Cardiac muscle cell (in vitro differentiated cells and primary cell): Measurements from ENCODE around the gene TRIM38. TPM values are rescaled to one million over a fixed set of nuclear protein-coding genes. Genes with fewer than 3 reads are reported as not detected.
"Not testable (repeated sequence)": the region's sequence is repeated elsewhere in the genome, so short reads cannot be mapped to it uniquely, and the experiment has no call there.

Experiments
- DNase-seq, 2 donors: peaks; one replicate each; pipeline versions ENCODE4 v3.0.0 to v3.0.0-alpha.2; 2010 to 2017; ENCODE audit warnings: low read depth in 1 of 2, low spot score in 1 of 2
- H3K27ac ChIP-seq: fragments of 200-600 bp; sonication (generic); 2 replicates; pipeline ENCODE4 v1.5.1; 2016
- H3K27me3 ChIP-seq: fragments of 200-600 bp; sonication (generic); 2 replicates; pipeline ENCODE4 v1.6.0; 2016; ENCODE audit warnings: control low read depth
- H3K36me3 ChIP-seq: fragments of 200-600 bp; sonication (generic); 2 replicates; pipeline ENCODE4 v1.5.1; 2016; ENCODE audit warnings: control low read depth
- H3K4me1 ChIP-seq: fragments of 200-600 bp; sonication (generic); 2 replicates; pipeline ENCODE4 v1.8.1; 2017; ENCODE audit warnings: low read depth, mild to moderate bottlenecking, mixed run types
- H3K4me3 ChIP-seq: fragments of 200-600 bp; sonication (generic); 2 replicates; pipeline ENCODE4 v1.5.1; 2016; ENCODE audit warnings: mild to moderate bottlenecking
- H3K9me3 ChIP-seq: fragments of 200-600 bp; sonication (generic); 2 replicates; pipeline ENCODE4 v1.5.1; 2017; ENCODE audit warnings: low read depth, mild to moderate bottlenecking, control low read depth
- polyA plus RNA-seq: library from polyadenylated mRNA; unstranded; fragments of >200 nt; fragmentation: Nextera tagmentation; extraction: Ambion mirVana; gene quantifications from 2 replicates; pipeline ENCODE4 v1.2.1, GENCODE V29; 2016
- total RNA-seq: library from RNA; depleted of rRNA; stranded (reverse); fragments of >200 nt; gene quantifications from 2 replicates; pipeline ENCODE4 v1.2.3, GENCODE V29; 2016
- TF ChIP-seq, protein P1 (sequence below): IDR thresholded peaks from 2 replicates; pipeline ENCODE4 v1.5.1; 2012; ENCODE audit warnings: low read depth, mild to moderate bottlenecking, low read length

The TRIM38 gene
- total and polyA plus RNA-seq, 2 experiments from 2014 or later, result 0.05 to 0.12 TPM

DNA sequence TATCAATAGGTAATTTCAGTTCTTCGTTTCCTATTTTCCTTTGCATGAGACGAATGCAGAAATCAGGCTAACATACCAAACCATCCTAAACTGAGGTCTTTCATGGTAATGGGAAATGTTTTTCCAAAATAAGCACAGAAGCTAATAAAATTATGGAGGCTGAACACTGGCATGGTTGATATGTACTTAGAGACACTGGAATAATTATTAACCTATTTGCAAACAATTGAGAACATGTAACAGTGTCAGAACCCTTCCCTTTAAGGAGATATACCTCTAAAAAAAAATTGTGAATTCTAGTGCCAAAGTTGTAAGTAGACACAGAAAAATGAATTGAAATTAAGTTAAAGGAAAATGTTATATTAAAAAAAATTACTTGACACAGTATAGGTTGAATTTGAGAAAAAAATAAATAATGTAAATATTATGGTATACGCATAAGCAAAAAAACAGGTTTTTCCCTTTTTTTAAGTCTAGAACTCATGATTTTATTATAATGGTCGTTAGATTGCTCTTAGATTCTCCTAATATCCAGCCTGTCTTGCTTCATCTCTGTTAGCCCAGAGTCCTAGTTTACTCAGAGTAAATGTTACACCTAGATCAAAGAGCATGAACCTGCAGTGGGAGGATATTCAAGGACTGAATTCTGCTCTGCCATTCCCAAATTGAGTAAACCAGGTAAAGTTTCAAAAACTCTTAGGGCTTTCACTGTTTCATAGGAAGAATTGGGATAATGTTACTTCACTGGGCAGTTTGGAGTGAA lies 33.9 kb upstream of the TRIM38 start:
- TF ChIP-seq, protein P1, sequence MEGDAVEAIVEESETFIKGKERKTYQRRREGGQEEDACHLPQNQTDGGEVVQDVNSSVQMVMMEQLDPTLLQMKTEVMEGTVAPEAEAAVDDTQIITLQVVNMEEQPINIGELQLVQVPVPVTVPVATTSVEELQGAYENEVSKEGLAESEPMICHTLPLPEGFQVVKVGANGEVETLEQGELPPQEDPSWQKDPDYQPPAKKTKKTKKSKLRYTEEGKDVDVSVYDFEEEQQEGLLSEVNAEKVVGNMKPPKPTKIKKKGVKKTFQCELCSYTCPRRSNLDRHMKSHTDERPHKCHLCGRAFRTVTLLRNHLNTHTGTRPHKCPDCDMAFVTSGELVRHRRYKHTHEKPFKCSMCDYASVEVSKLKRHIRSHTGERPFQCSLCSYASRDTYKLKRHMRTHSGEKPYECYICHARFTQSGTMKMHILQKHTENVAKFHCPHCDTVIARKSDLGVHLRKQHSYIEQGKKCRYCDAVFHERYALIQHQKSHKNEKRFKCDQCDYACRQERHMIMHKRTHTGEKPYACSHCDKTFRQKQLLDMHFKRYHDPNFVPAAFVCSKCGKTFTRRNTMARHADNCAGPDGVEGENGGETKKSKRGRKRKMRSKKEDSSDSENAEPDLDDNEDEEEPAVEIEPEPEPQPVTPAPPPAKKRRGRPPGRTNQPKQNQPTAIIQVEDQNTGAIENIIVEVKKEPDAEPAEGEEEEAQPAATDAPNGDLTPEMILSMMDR, result no peak
- no peaks in the 10 kb centered on the region for H3K27me3 ChIP-seq
- no peaks in the 10 kb centered on the region for H3K9me3 ChIP-seq
- no peak overlapping the region for H3K4me3 ChIP-seq
- DNase-seq, result no peak
- H3K36me3 ChIP-seq, result no peaks in the 10 kb centered on the region
- H3K4me1 ChIP-seq, result no peaks in the 10 kb centered on the region
- H3K27ac ChIP-seq, result no peak overlapping the region

DNA sequence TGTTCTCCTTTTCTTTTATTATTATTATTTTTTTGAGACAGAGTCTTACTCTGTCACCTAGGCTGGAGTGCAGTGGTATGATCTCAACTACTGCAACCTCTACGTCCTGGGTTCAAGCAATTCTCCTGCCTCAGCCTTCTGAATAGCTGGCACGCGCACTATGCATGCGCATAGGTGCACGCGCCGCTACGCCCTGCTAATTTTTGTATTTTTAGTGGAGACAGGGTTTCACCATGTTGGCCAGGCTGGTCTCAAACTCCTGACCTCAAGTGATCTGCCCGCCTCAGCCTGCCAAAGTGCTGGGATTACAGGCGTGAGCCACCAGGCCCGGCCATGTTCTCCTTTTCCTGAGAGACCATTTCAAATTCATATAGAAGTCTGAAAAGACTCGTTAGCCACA lies 32.8 kb upstream of the TRIM38 start:
- H3K36me3 ChIP-seq, H3K9me3 ChIP-seq: not testable (repeated sequence)

DNA sequence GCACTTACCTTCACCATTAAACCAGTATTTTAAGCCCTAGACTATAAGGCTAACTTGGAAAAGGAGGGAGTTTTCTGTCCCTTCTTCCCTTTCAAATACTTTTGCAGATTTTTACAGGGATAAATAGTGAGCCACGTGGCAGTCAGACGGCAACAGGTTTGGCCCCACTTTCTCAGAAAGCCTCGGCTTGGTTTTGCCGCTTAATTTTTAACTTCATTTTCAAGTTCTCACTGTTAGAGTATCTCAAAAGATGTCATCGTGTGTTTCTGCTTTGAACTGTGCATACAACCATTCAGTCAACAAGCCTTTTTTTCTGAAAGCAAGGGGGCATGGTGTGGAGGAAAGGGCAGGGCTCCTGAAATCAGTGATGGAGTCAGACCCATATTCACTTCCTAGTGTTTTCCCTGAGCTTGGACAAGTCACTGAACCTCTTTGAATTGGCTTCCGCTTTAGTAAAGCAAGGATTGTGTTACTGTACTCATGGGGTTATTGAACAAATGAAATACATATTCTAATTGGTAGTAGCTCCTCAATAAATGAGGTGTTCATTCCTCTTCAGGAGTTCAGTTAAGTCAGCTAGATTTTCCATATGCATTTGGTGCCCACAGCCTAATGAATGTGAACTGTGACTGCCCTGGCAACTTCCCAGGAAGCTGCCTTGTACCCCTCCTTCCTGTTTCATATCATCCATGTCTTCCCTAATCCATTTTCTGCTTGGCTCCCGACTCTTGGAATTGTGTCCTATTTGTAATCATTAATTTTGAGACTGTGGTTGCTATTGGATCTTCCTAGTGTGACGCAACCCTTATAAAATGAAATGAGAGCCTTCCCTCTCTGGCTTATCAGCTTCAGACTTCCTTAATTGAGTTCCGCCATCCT lies 31.8 kb upstream of the TRIM38 start, which contains the start of gene SLC17A2:
Gene SLC17A2 (minus strand): TSS at position 160 of the 879 bp plus-strand sequence. CDS start 4,895 bp downstream, outside the sequence.
- no peaks in the 10 kb centered on the region for H3K27me3 ChIP-seq
- TF ChIP-seq, protein P1, result no peak
- no peaks in the 10 kb centered on the region for H3K4me1 ChIP-seq
- H3K9me3 ChIP-seq, result no peaks in the 10 kb centered on the region
- H3K4me3 ChIP-seq, result no peak within 1 kb of the TSS
- H3K36me3 ChIP-seq, result no peaks in the 10 kb centered on the region
- DNase-seq, result no peak
- H3K27ac ChIP-seq, result no peak within 1 kb of the TSS

More for the DNA sequence above, 32.8 kb upstream of the TRIM38 start:
- not testable (repeated sequence) for H3K4me3 ChIP-seq, H3K4me1 ChIP-seq, H3K27me3 ChIP-seq, H3K27ac ChIP-seq, DNase-seq

DNA sequence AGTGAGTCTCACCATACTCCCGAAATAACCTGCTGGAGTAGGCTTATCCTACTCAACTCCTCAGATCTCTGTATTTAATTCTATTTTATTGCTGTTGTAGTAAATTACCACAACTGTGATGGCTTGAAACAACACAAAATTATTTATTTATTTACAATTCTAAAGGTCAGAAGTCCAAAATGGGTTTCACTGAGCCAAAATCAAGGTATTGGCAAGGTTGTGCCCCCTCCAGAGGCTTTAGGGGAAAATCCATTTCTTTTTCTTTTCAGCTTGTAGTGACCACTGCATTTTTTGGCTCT lies 31.2 kb upstream of the TRIM38 start:
- Histone ChIP-seq H3K4me1 (no peaks in the 10 kb centered on the region), H3K36me3 (no peaks in the 10 kb centered on the region), H3K4me3 (no peak overlapping the region), H3K27ac (no peak overlapping the region), H3K27me3 (no peaks in the 10 kb centered on the region), H3K9me3 (no peaks in the 10 kb centered on the region)
- TF ChIP-seq, protein P1, result no peak
- DNase-seq, result no peak

DNA sequence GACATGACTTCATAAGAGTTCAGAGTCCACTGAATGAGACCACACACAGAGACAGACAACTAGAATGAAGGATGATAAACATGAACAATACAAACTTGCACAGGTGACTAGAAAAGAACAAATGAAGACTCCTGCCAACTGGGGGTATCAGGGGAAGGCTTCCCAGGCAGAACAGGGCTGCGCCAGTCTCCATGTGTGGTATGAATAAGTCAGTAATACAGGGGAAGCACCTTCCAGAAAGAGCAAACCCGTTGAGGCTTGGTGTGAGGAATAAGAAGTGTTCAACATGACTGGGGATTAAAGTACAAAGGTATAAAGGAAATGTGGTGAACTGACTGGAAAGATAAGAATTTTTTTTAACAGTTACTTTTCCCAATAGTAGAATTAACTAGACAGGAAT lies 28.4 kb upstream of the TRIM38 start:
- Histone ChIP-seq H3K36me3 (no peaks in the 10 kb centered on the region), H3K27me3 (no peaks in the 10 kb centered on the region), H3K27ac (no peak overlapping the region), H3K4me3 (no peak overlapping the region), H3K4me1 (no peaks in the 10 kb centered on the region), H3K9me3 (no peaks in the 10 kb centered on the region)
- DNase-seq, result no peak
- TF ChIP-seq, protein P1, result no peak
